ENCODE data around the gene CDHR5.

The CDHR5 gene

GRCh38 chr11:636511-637332 lies 12.0 kb upstream of the CDHR5 start, which contains the start of gene DRD4:
TSS of gene DRD4 (plus strand) at chr11:637269. CDS start at chr11:637305, 36 bp downstream.
- no peak for TF ChIP-seq CTCF (IDR thresholded peaks at IDR 0.05; ENCODE audit: low read depth, low read length)
- H3K4me3 ChIP-seq (ENCODE audit: low read depth, low read length) = no peak within 1 kb of the TSS

GRCh38 chr11:635945-636510 lies 11.3 kb upstream of the CDHR5 start:
- TF ChIP-seq CTCF (IDR thresholded peaks at IDR 0.05; ENCODE audit: low read depth, low read length) = no peak
- H3K4me3 ChIP-seq (ENCODE audit: low read depth, low read length) = no peak overlapping the region

- no peak overlapping the region for H3K4me3 ChIP-seq (ENCODE audit: low read depth, low read length)
- TF ChIP-seq CTCF (IDR thresholded peaks at IDR 0.05; ENCODE audit: low read depth, low read length) = no peak
Measured at GRCh38 chr11:630871-631270, 6.1 kb upstream of the CDHR5 start.

GRCh38 chr11:629237-629583 lies 4.5 kb upstream of the CDHR5 start:
- TF ChIP-seq CTCF (IDR thresholded peaks at IDR 0.05; ENCODE audit: low read depth, low read length) = no peak
- no peak overlapping the region for H3K4me3 ChIP-seq (ENCODE audit: low read depth, low read length)

- no peak overlapping the region for H3K4me3 ChIP-seq (ENCODE audit: low read depth, low read length)
- TF ChIP-seq CTCF (IDR thresholded peaks at IDR 0.05; ENCODE audit: low read depth, low read length) = no peak
Measured at GRCh38 chr11:628056-628455, 3.3 kb upstream of the CDHR5 start.

- H3K4me3 ChIP-seq (ENCODE audit: low read depth, low read length) = no peak overlapping the region
- TF ChIP-seq CTCF (IDR thresholded peaks at IDR 0.05; ENCODE audit: low read depth, low read length) = no peak
Measured at GRCh38 chr11:627308-627576, 2.5 kb upstream of the CDHR5 start.

- H3K4me3 ChIP-seq (ENCODE audit: low read depth, low read length) = no peak within 1 kb of the TSS
- TF ChIP-seq CTCF (IDR thresholded peaks at IDR 0.05; ENCODE audit: low read depth, low read length) = no peak
Measured at GRCh38 chr11:626475-627307, 1.9 kb upstream of the CDHR5 start, which contains the start of gene SCT. TSS of gene SCT (minus strand) at chr11:627181. CDS start at chr11:627143, 38 bp downstream.
